ENCODE measurements around the gene CES2.
A peak's percentile ranks its signal among the peaks of the same experiment; 100 is the strongest.
"Not testable (repeated sequence)": the region's sequence is repeated elsewhere in the genome, so short reads cannot be mapped to it uniquely, and the experiment has no call there.

CES2 gene, protein sequence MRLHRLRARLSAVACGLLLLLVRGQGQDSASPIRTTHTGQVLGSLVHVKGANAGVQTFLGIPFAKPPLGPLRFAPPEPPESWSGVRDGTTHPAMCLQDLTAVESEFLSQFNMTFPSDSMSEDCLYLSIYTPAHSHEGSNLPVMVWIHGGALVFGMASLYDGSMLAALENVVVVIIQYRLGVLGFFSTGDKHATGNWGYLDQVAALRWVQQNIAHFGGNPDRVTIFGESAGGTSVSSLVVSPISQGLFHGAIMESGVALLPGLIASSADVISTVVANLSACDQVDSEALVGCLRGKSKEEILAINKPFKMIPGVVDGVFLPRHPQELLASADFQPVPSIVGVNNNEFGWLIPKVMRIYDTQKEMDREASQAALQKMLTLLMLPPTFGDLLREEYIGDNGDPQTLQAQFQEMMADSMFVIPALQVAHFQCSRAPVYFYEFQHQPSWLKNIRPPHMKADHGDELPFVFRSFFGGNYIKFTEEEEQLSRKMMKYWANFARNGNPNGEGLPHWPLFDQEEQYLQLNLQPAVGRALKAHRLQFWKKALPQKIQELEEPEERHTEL

DNA sequence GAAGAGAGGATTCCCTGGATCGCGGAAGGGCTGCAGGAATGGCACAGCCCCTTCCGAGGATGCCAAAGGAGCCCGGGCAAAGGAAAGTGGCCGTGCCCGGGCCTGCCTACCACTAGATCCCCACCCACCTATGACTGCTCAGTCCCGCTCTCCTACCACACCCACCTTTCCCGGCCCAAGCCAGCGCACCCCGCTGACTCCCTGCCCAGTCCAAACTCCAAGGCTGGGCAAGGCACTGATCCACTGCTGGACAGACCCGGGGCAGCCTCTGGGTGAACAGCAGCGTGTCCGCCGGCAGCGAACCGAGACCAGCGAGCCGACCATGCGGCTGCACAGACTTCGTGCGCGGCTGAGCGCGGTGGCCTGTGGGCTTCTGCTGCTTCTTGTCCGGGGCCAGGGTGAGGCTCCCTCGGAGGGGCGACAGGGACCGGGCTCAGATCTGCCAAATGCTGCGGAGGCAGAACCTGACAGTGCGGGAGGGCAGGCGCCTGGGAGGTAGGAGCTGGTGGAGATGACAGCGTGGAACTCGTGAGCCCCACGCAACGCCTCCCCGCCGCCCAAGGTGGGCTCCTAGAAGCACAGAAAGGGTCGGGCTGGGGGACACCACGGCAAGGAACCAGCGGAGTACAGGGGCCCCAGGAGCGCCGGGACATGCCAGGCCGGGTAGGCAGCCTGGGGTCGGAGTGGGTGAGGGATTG lies at the start of gene CES2:
TSS of gene CES2 (plus strand) at position 203 of the 698 bp plus-strand sequence. CDS start at position 323, 120 bp downstream.
- DNase-seq (ENCODE audit: low read depth), result no peak

DNA sequence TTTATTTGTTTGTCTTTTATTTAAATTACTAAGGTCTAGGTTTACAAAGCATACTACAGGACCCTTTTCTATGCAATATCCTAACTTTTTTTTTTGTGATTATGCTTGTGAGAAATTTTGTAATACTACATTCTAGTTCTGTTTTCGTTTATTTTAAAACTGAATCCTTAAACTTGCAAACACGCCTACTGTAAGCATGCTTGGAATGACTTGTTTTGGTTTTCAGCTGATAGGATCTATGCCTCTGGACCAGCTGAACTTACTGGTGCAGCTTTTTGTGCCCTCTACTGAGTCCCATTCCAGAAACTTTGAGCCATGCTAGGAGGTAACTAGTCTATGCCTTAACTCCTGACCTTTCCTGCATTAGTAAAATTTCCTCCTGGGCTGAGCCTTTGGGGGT lies 49.0 kb upstream of the CES2 start:
- DNase-seq (ENCODE audit: low read depth), result no peak
- H3K4me3 ChIP-seq (ENCODE audit: low read depth, low read length), result no peak overlapping the region

More for the DNA sequence above, at the start of gene CES2:
- peak within 1 kb of the TSS; percentile 79 for H3K4me3 ChIP-seq (ENCODE audit: low read depth, low read length)

DNA sequence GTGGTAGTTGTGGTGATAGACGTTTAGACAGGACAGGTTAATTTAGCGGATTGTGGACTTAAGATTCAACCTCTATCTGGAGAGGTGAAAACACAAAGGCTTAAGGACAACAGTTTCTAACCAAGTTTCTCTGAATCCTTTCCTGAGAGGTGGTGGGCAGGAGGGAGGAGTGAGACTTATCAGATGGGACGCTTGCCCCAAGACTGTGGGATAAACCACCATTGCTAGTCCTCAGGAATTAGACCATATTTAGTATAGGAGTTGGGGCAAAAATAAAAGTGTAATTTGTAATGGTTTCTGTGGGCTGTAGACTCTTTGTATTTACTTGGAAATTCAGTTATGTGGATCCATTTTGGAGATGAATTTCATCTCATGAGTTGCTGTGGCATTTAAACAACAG lies 48.4 kb upstream of the CES2 start:
- H3K4me3 ChIP-seq (ENCODE audit: low read depth, low read length), result no peak overlapping the region
- no peak for DNase-seq (ENCODE audit: low read depth)

DNA sequence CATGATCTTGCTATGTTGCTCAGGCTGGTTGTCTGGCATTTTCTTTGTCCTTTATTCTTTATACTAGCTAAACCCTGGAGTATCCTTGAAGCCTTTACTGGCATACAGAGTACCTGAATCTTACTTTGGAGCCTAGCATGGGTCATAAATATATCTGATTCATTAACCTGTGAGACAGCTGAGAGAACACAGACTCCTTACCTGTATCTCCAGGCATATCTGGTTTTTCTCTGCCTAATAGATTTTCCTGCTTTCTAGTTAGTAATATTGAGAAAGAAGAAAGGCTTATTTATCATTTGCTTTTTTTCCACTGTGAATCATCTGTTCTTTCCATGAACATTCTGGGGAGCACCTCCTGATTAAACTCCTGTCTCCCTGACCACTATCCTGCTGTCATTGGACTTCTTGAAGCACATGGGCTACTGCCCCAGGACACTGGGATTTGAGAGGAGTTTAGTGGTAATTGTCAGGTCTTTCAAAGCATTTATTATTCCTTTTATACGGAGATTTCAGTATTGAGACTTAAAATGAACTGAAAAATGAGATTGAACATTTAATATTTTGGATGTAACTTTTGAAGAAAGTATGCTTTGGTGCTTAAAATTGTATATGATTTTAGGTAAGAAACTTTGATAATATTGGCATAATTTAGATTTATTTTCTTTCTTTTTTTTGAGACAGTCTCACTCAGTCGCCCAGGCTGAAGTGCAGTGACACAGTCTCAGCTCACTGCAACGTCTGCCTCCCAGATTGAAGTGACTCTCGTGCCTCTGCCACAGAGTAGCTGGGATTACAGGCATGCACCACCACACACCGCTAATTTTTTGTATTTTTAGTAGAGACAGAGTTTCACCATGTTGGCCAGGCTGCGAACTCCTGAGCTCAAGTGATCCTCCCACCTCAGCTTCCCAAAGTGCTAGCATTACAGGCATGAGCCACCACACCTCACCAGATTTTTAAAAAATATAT lies 46.4 kb upstream of the CES2 start:
- no peak for DNase-seq (ENCODE audit: low read depth)
- H3K4me3 ChIP-seq (ENCODE audit: low read depth, low read length), result no peak overlapping the region

DNA sequence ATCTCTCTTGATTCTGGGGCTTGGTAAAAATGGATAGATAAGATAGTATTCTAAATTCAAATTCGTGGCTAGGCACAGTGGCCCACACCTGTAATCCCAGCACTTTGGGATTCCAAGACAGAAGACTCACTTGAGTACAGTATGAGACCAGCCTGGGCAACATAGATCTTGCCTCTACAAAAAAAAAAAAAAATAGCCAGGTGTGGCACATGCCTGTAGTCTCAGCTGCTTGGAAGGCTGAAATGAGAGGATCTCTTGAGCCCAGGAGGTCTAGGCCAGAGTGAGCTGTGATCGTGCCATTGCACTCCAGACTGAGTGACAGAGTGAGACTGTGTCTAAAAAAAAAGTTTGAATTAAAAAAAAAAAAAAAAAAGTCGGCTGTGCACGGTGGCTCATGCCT lies 45.7 kb upstream of the CES2 start:
- no peak for DNase-seq (ENCODE audit: low read depth)
- no peak overlapping the region for H3K4me3 ChIP-seq (ENCODE audit: low read depth, low read length)

DNA sequence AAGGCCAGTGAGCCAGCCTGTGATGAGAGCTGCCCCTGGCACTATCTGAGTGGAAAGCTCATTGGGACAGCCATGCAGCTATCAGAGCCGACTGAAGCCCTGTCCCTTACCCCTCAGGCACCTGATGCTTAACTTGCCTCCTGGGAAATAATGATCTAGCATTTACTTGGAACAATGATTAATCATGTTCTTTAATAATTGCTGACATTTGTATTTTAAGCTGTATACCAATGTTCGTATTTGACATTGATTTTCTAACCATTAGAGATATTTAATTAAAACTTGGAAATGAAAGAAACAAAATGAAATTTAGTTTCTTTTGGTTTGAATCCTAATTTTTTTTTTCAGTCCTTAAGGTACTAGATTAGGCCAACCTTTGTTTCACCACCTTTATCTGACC lies 44.5 kb upstream of the CES2 start:
- H3K4me3 ChIP-seq (ENCODE audit: low read depth, low read length), result no peak overlapping the region
- DNase-seq (ENCODE audit: low read depth), result no peak

DNA sequence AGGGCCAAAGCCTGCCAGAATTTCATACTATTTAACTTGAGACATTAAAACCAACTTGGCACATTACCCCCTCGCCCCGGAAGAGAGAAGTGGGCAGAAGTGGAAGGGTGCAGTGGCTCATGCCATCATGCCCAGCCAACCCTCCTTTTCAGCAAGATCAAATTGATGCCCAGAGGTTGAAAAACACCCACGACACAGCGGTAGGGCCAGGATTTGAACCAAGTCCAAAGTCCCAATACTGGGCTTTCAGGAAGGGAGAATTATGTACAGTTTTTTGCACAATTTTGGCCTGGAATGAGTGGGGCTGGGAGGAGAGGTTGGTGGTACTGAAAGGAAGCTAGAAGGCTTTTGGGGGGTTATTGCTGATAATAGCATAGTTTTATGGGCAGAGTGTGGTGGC lies 44.0 kb upstream of the CES2 start:
- no peak overlapping the region for H3K4me3 ChIP-seq (ENCODE audit: low read depth, low read length)
- no peak for DNase-seq (ENCODE audit: low read depth)

DNA sequence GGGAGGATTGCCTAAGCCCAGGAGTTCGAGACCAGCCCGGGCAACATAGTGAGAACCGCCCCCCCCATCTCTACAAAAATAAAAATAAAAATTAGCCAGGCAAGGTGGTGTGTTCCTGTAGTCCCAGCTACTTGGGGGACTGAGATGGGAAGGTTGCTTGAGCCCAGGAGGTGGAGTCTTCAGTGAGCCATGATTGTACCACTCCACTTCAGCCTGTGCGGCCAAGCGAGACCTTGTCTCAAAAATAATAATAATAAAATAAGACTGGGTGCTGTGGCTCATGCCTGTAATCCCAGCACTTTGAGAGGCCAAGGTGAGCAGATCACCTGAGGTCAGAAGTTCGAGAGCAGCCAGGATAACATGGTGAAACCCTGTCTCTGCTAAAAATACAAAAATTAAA lies 43.5 kb upstream of the CES2 start:
- no peak overlapping the region for H3K4me3 ChIP-seq (ENCODE audit: low read depth, low read length)
- no peak for DNase-seq (ENCODE audit: low read depth)

DNA sequence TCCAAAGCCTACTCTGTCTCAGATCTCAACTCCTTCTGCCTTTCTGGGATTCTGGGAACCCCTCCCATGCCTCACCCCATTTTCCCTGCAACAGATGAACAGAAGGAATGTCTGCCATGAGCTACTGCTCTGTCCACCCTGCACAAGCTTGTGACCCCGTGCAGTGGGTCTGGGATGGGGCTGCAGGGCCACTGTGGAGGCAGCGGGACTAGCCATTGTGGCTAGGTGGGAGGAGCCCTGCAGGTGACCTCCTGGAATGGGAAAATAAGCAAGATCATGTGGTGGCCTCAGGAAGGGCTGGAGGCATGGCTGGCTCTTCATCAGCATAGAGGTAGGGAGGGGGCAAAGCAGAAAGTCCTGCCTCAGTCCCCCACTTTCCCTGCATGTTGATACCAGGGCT lies 41.3 kb upstream of the CES2 start:
- no peak overlapping the region for H3K4me3 ChIP-seq (ENCODE audit: low read depth, low read length)
- DNase-seq (ENCODE audit: low read depth), result no peak

DNA sequence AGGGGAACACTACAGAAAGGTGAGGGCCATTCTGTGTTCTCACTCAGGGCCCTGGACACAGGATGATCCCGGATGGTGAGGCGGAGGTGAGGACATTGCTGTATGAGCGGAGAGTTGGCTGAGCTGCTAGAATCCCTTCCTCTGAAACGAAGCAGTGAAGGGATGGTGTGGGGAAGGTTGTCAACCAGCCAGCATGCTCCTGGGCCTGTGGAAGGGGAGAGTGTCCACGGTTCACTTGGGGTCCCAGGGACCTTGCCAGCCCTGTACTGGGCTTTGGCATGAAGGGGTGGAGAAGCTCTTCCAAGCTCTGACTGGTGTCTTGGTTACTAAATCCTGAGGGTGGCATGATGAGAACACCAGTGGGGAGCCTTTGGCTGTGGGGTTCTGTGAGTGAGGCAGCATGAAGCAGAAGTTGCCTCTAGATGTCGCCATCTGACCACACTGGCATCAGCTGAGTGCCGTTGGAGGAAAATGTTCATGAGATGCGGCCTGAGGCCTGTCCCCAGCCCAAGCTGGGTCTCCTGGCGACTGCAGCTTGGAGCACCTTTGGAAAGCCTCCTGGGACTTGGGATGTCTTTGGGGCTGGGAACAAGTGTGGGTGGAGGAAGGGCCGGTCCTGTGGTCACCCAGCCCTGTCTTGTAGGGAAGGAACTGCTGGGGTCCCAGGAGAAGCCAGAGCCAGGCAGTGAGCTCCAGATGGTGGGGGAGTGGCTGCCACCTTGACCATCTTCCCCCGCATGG lies 40.2 kb upstream of the CES2 start:
- no peak for DNase-seq (ENCODE audit: low read depth)
- H3K4me3 ChIP-seq (ENCODE audit: low read depth, low read length), result no peak overlapping the region

DNA sequence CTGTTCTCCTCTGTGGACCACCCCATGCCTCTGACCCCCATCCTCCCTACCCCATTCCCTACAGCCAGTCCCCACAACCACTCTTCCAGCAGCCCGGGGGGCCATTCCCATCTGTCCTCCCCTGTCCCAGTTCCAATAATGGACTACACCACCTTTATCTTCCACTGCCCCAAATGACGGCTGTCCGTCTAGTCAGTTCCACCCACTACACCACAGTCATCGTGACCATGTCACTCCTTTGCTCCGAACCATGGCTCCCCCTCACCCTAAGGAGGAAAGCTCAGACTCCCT lies 39.7 kb upstream of the CES2 start:
- DNase-seq (ENCODE audit: low read depth), result no peak
- no peak overlapping the region for H3K4me3 ChIP-seq (ENCODE audit: low read depth, low read length)

DNA sequence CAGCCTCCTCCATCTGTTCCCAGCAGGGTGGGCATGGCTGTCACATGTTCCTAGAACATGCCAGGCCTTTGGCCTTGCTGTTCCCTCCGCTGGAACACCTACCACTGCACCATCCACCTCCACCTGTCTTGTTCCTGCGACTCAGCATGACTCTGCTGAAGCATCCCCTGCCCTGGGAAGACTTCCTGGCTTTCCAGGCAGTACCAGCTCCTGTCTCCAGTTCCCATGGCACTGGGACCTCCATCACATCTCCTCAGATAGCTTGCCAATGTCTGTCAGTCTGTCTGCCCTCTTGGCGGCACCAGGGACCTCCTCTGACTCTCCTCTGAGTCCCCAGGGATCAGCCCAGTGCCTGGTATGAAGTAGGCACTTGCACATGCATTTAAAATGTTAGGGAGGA lies 39.3 kb upstream of the CES2 start:
- DNase-seq (ENCODE audit: low read depth), result no peak
- no peak overlapping the region for H3K4me3 ChIP-seq (ENCODE audit: low read depth, low read length)

DNA sequence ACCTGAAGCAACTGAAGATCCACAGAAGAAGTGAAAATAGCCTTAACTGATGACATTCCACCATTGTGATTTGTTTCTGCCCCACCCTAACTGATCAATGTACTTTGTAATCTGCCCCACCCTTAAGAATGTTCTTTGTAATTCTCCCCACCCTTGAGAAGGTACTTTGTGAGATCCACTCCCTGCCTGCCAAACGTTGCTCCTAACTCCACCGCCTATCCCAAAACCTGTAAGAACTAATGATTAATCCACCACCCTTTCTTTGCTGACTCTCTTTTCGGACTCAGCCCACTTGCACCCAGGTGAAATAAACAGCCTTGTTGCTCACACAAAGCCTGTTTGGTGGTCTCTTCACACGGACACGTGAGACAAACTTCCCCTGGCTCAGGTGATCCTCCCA lies 38.6 kb upstream of the CES2 start:
- not testable (repeated sequence) for H3K4me3 ChIP-seq (ENCODE audit: low read depth, low read length); DNase-seq (ENCODE audit: low read depth)

DNA sequence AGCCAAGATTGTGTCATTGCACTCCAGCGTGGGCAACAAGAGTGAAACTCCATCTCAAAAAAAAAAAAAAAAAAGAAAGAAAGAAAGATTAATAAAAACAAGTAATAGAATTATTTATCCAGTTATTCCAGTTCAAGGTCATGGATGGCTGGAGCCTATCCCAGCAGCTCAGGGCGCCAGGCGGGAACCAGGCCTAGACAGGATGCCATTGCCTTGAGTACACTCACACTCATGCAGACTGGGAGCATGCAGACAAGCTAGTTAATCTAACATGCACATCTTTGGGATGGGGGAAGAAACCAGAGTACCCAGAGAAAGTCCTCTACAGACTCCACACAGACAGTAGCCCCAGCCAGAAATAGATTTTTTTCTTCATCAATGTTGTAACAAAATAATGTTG lies 37.1 kb upstream of the CES2 start:
- no peak for DNase-seq (ENCODE audit: low read depth)
- H3K4me3 ChIP-seq (ENCODE audit: low read depth, low read length), result no peak overlapping the region

DNA sequence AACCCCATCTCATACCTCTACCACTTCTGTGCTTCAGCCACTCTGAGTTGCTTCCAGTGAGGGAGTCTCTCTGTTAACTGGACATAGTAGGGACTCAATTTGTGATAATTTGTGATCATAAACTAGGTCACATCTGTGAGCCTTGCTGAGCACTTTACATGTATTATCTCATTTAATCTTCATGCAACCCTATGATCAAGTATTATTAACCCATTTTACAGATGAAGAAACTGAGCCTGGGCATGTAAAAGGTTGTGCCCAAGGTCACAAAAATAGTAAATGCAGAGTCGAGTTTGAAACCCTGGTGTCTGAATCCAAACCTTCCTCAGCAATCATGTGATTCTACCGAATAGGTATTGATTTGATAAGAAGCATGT lies 36.4 kb upstream of the CES2 start:
- no peak for DNase-seq (ENCODE audit: low read depth)
- no peak overlapping the region for H3K4me3 ChIP-seq (ENCODE audit: low read depth, low read length)

DNA sequence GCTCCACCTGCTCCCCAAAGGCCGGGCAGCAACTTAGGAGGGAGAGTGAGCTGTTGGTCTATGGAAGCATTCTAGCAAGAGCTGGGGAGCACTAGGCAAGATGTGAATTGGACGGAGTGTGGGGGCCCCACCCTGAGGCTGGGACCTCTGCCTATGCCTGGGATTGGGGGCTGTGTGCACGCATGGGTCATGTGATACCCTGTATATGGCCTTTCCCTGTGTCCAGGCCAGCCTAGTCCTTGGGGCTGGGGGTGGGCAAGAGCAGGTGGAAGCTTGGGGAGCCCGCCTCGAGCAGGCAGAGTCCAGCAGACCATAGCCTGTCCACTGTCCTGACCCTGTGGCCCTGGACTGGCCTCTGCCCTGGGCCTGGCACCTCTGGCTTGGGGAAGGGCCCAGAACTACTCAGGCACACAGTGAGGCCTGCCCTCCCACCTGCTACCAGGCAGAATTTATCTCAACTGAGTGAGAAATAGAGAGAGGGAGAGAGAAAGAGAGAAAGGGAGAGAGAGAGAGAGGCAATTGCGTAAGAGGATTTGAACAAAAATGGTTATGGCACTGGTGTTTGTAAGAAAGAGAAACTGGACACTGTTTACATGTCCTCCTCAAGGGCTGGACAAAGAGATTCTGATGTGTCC lies 35.9 kb upstream of the CES2 start:
- DNase-seq (ENCODE audit: low read depth), result peak; percentile 41
- H3K4me3 ChIP-seq (ENCODE audit: low read depth, low read length), result no peak overlapping the region

DNA sequence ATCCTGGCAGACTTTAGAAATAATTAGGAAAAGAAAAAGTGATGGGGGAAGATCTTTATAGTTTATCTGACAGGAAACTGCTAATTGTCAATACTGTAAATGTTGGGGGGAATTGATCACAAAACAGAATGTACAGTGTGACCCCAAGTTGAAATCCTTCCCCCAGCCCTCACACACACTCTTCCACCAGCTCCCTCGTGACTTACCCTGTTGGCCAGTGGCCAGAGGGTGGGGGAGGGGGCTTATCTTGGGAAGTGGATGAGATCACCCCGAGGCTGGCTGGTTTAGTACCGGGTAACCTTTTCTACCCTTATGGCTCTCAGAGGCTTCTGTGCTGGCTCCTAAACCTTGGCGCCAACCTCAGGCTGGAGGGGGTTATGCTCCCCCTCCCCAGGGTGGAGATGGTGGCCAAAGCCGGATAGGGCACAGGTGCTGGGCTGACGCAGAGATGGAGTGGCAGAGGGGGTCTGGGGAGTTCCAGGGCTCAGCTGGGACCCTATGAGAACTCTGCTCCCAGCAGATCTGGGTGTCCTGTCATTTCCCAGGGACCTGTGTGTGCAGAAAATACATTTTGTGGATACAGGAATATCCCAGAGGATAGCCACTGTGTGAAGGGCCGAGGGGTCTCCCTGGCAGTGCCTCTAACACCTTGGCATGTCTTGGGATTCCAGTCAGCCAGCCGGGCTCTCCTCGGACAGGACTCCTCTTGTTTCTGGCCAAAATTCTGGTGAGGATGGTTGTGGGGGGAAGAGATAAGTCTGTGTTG lies 35.2 kb upstream of the CES2 start:
- peak; percentile 18 for DNase-seq (ENCODE audit: low read depth)
- H3K4me3 ChIP-seq (ENCODE audit: low read depth, low read length), result no peak overlapping the region
